Mammary epithelial cell (primary cell): ENCODE measurements around the gene OGFR.

Experiments used
- CTCF ChIP-seq, 2 donors: IDR thresholded peaks in 1 of 2; conservative IDR thresholded peaks in 1 of 2; 2 replicates each; pipeline ENCODE4 v1.5.1; 2011 to 2012; ENCODE audit warnings: inconsistent platforms in 2 of 2, low read length in 2 of 2, mild to moderate bottlenecking in 2 of 2, control low read depth in 1 of 2, low read depth in 1 of 2; ENCODE audit not compliant: insufficient read depth in 1 of 2; ENCODE audit errors: extremely low read depth in 1 of 2
- EZH2 ChIP-seq: IDR thresholded peaks from 2 replicates; pipeline ENCODE4 v1.6.1; 2012; ENCODE audit warnings: low read length, inconsistent platforms, borderline replicate concordance

DNA sequence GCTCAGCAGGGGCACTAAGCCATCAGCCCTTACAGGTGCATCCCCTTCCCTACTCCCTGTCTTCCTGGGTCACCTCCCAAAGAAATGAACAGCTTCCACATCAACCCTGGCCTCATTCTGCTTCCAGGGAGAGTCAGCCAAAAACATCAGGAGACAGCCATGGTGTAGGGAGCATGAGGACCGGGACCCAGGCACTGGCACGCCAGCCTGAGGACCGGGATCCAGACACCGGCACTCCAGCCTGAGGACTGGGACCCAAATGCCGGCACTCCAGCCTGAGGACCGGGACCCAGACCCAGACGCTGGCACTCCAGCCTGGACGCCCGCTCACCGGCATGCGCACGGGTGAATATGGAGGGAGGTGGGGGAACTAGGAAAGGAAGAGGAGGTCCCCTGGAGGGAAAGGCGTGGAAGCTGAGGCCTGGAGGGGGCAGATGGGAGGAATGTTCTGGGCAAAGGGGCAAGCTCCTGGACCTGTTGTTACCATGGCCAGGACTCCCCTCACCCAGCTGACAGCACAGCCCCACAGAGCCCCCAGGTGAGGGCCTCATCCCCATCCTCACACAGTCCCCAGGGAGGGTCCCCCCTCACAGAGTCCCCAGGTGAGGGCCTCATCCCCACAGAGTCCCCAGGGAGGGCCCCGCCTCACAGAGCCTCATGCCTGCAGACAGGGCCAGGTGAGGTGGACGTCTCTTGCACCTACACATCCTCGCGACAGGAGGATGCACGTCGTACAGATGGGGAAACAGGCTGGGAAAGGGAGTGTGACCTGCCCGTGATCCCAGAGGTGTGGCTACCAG lies 34.3 kb upstream of the OGFR start:
- TF ChIP-seq CTCF (conservative IDR thresholded peaks at IDR 0.05 in 1 of 2, IDR thresholded peaks at IDR 0.05 in 1 of 2; ENCODE audit: extremely low read depth in 1 of 2, insufficient read depth in 1 of 2, low read depth in 1 of 2, low read length in 2 of 2) (no peak), EZH2 (no peak)
